OCI-LY3 (cell line): ENCODE results near the gene MRNIP.

ENCODE experiments used
- H2AFZ ChIP-seq: fragments of 200-600, 300-600 bp; shearing (Covaris generic); 2 replicates; pipeline ENCODE4 v1.6.0; 2014; ENCODE audit warnings: antibody characterized with exemption, low read depth, low read length
- H3K27ac ChIP-seq: fragments of 200-600, 300-600 bp; sonication (generic); 2 replicates; pipeline ENCODE4 v1.5.1; 2014; ENCODE audit warnings: mild to moderate bottlenecking, low read length, moderate library complexity, mixed read lengths
- H3K27me3 ChIP-seq: fragments of 200-600, 300-600 bp; sonication (generic); 2 replicates; pipeline ENCODE4 v1.6.1; 2014; ENCODE audit warnings: low read depth, low read length, mixed read lengths
- H3K36me3 ChIP-seq: fragments of 200-600, 300-600 bp; sonication (generic); replicated peaks from 2 replicates; pipeline ENCODE3; 2014; ENCODE audit warnings: low read depth, low read length, mixed read lengths
- H3K4me1 ChIP-seq: fragments of 300-600, 200-600 bp; sonication (generic); 2 replicates; pipeline ENCODE4 v1.6.1; 2014; ENCODE audit warnings: low read length, mixed read lengths
- H3K4me2 ChIP-seq: fragments of 200-600, 300-600 bp; sonication (generic); 2 replicates; pipeline ENCODE4 v1.6.1; 2014; ENCODE audit warnings: low read length, mixed read lengths
- H3K4me3 ChIP-seq: fragments of 300-600, 200-600 bp; sonication (generic); 2 replicates; pipeline ENCODE4 v1.5.1; 2014; ENCODE audit warnings: antibody characterized with exemption, mild to moderate bottlenecking, low read length, moderate library complexity
- H3K79me2 ChIP-seq: fragments of 300-600, 200-600 bp; shearing (Covaris generic); 2 replicates; pipeline ENCODE4 v1.6.1; 2014; ENCODE audit warnings: mild to moderate bottlenecking, low read length, mixed read lengths
- H3K9ac ChIP-seq: fragments of 300-600, 200-600 bp; shearing (Covaris generic); 2 replicates; pipeline ENCODE4 v1.6.0; 2014; ENCODE audit warnings: mild to moderate bottlenecking, low read length, moderate library complexity
- H3K9me3 ChIP-seq: fragments of 200-600, 300-600 bp; shearing (Covaris generic); 2 replicates; pipeline ENCODE4 v1.6.1; 2014; ENCODE audit warnings: low read length, mixed read lengths; ENCODE audit not compliant: insufficient read depth
- H4K20me1 ChIP-seq: fragments of 200-600, 300-600 bp; sonication (generic); 2 replicates; pipeline ENCODE4 v1.6.1; 2016; ENCODE audit warnings: low read length, mixed read lengths; ENCODE audit not compliant: insufficient read depth
- CTCF ChIP-seq: fragments of 200-600, 300-600 bp; sonication (generic); IDR thresholded peaks from 2 replicates; pipeline ENCODE4 v1.5.1; 2014; ENCODE audit warnings: antibody characterized with exemption, low read length, low read depth
- EZH2phosphoT487 ChIP-seq: fragments of 200-600 bp; shearing (Covaris generic); IDR thresholded peaks from 2 replicates; pipeline ENCODE4 v1.6.1; 2018; ENCODE audit warnings: antibody characterized with exemption, mixed run types, low read depth

MRNIP gene

GRCh38 chr5:179906294-179906794 is 47.7 kb upstream of the MRNIP start:
- H3K9me3 ChIP-seq: no peaks in the 10 kb centered on the region
- no peak overlapping the region for H2AFZ ChIP-seq
- H3K79me2 ChIP-seq: peaks cover 51% of the 10 kb centered on the region
- H3K4me3 ChIP-seq: peak overlapping the region; percentile 95
- no peak overlapping the region for H3K27ac ChIP-seq
- TF ChIP-seq EZH2phosphoT487: no peak
- TF ChIP-seq CTCF: no peak
- H3K4me2 ChIP-seq: peak overlapping the region; percentile 99
- peak overlapping the region; percentile 95 for H3K9ac ChIP-seq
- H3K4me1 ChIP-seq: peaks cover 19% of the 10 kb centered on the region
- peaks cover 48% of the 10 kb centered on the region for H3K36me3 ChIP-seq
- peaks cover 14% of the 10 kb centered on the region for H4K20me1 ChIP-seq
- no peaks in the 10 kb centered on the region for H3K27me3 ChIP-seq

- H3K9me3 ChIP-seq: no peaks in the 10 kb centered on the region
- peaks cover 54% of the 10 kb centered on the region for H3K36me3 ChIP-seq
- no peak overlapping the region for H3K4me2 ChIP-seq
- no peak overlapping the region for H3K4me3 ChIP-seq
- TF ChIP-seq CTCF (no peak), EZH2phosphoT487 (no peak)
- no peaks in the 10 kb centered on the region for H3K27me3 ChIP-seq
- peaks cover 19% of the 10 kb centered on the region for H3K4me1 ChIP-seq
- H4K20me1 ChIP-seq: peaks cover 19% of the 10 kb centered on the region
- H3K9ac ChIP-seq: no peak overlapping the region
- no peak overlapping the region for H3K27ac ChIP-seq
- no peak overlapping the region for H2AFZ ChIP-seq
- peaks cover 57% of the 10 kb centered on the region for H3K79me2 ChIP-seq
These were observed 46.5 kb upstream of the MRNIP start for GRCh38 chr5:179905161-179905560.

- no peaks in the 10 kb centered on the region for H3K27me3 ChIP-seq
- no peaks in the 10 kb centered on the region for H3K9me3 ChIP-seq
- peaks cover 19% of the 10 kb centered on the region for H3K4me1 ChIP-seq
- no peak overlapping the region for H3K4me3 ChIP-seq
- H3K4me2 ChIP-seq: no peak overlapping the region
- TF ChIP-seq CTCF (no peak), EZH2phosphoT487 (no peak)
- H3K79me2 ChIP-seq: peaks cover 57% of the 10 kb centered on the region
- H2AFZ ChIP-seq: no peak overlapping the region
- H3K36me3 ChIP-seq: peaks cover 56% of the 10 kb centered on the region
- H3K27ac ChIP-seq: no peak overlapping the region
- H3K9ac ChIP-seq: no peak overlapping the region
- H4K20me1 ChIP-seq: peaks cover 19% of the 10 kb centered on the region
These were observed 46.0 kb upstream of the MRNIP start for GRCh38 chr5:179904463-179905160.

- no peak overlapping the region for H3K4me3 ChIP-seq
- peaks cover 57% of the 10 kb centered on the region for H3K79me2 ChIP-seq
- no peak overlapping the region for H2AFZ ChIP-seq
- H3K4me1 ChIP-seq: peaks cover 9% of the 10 kb centered on the region
- no peak overlapping the region for H3K9ac ChIP-seq
- no peak overlapping the region for H3K4me2 ChIP-seq
- H3K27me3 ChIP-seq: no peaks in the 10 kb centered on the region
- H4K20me1 ChIP-seq: peaks cover 19% of the 10 kb centered on the region
- TF ChIP-seq CTCF (no peak), EZH2phosphoT487 (no peak)
- H3K9me3 ChIP-seq: no peaks in the 10 kb centered on the region
- peaks cover 68% of the 10 kb centered on the region for H3K36me3 ChIP-seq
- no peak overlapping the region for H3K27ac ChIP-seq
These were observed 44.1 kb upstream of the MRNIP start for GRCh38 chr5:179902763-179903158.
